Naive B cell (primary cell): ENCODE results near the gene SPRYD3. TPM values are rescaled to one million over a fixed set of nuclear protein-coding genes. Genes with fewer than 3 reads are reported as not detected.
A peak's percentile ranks its signal among the peaks of the same experiment; 100 is the strongest.

Experiments used
- ATAC-seq, 2 donors: fragments of 150-1000 bp; cut with Tn5 transposase; 2 replicates each; pipeline ENCODE4 v1.10.0; 2021; ENCODE audit warnings: low read depth in 2 of 2, mild to moderate bottlenecking in 2 of 2, moderate library complexity in 2 of 2
- DNase-seq: peaks from one replicate; pipeline ENCODE4 v3.0.0; 2022
- H3K27ac Mint-ChIP-seq, 6 donors: one replicate each; pipeline ENCODE4 v1.8.0; 2020 to 2022; ENCODE audit warnings: mild to moderate bottlenecking in 6 of 6, mixed read lengths in 6 of 6, moderate library complexity in 5 of 6, inconsistent platforms in 2 of 6
- H3K27me3 Mint-ChIP-seq, 3 donors: one replicate each; pipeline ENCODE4 v1.8.0; 2021 to 2022; ENCODE audit warnings: mixed read lengths in 3 of 3, mild to moderate bottlenecking in 1 of 3
- H3K36me3 Mint-ChIP-seq, 2 donors: one replicate each; pipeline ENCODE4 v1.8.0; 2020 to 2022; ENCODE audit warnings: mixed read lengths in 2 of 2, inconsistent platforms in 1 of 2, mild to moderate bottlenecking in 1 of 2
- H3K4me1 Mint-ChIP-seq, 3 donors: one replicate each; pipeline ENCODE4 v1.8.0; 2020 to 2022; ENCODE audit warnings: mixed read lengths in 3 of 3, inconsistent platforms in 1 of 3, mild to moderate bottlenecking in 1 of 3, moderate library complexity in 1 of 3
- H3K4me3 Mint-ChIP-seq, 8 donors: one replicate each; pipeline ENCODE4 v1.8.0; 2020 to 2022; ENCODE audit warnings: mild to moderate bottlenecking in 8 of 8, mixed read lengths in 8 of 8, moderate library complexity in 8 of 8, inconsistent platforms in 2 of 8
- H3K9me3 Mint-ChIP-seq, 7 donors: one replicate each; pipeline ENCODE4 v1.8.0; 2020 to 2022; ENCODE audit warnings: mixed read lengths in 7 of 7, mild to moderate bottlenecking in 5 of 7, inconsistent platforms in 2 of 7, moderate library complexity in 1 of 7
- polyA plus RNA-seq, 6 donors: library from polyadenylated mRNA; unstranded; fragments of 300-500 nt; fragmentation: Illumina TruSeq; gene quantifications; one replicate each; pipeline ENCODE4 v1.2.3, GENCODE V29; 2021; ENCODE audit warnings: low read depth in 6 of 6

SPRYD3 gene
- polyA plus RNA-seq, 6 donors from 2014 or later = 12.8 to 31.1 (median 23.2) TPM

GRCh38 chr12:53052419-53053217 is 26.6 kb downstream of the SPRYD3 start:
- DNase-seq = no peak
- Mint-ChIP-seq H3K36me3 (no peaks in the 10 kb centered on the region), H3K27ac (peak overlapping the region in 2 of 6 donors; percentile 42 to 71), H3K9me3 (no peaks in the 10 kb centered on the region), H3K4me3 (peak overlapping the region in 1 of 8 donors; percentile 65), H3K4me1 (peaks cover 12 to 15% (median 15%) of the 10 kb centered on the region in 3 donors), H3K27me3 (peaks cover 2 to 4% (median 3%) of the 10 kb centered on the region in 3 donors)
- no peak for ATAC-seq

- peak overlapping the region in 4 of 8 donors; percentile 60 to 68 (median 64) for H3K4me3 Mint-ChIP-seq
- no peaks in the 10 kb centered on the region for H3K9me3 Mint-ChIP-seq
- DNase-seq = no peak
- H3K4me1 Mint-ChIP-seq = peaks cover 12 to 15% (median 15%) of the 10 kb centered on the region in 3 donors
- peaks cover 0 to under 1% (median 0%) of the 10 kb centered on the region in 3 donors for H3K27me3 Mint-ChIP-seq
- peak overlapping the region in 1 of 6 donors; percentile 71 for H3K27ac Mint-ChIP-seq
- no peaks in the 10 kb centered on the region for H3K36me3 Mint-ChIP-seq
- no peak for ATAC-seq
These were observed 27.2 kb downstream of the SPRYD3 start for GRCh38 chr12:53051881-53052412.

- Mint-ChIP-seq H3K4me3 (peak overlapping the region in 3 of 8 donors; percentile 4 to 55 (median 9)), H3K4me1 (peaks cover 17 to 21% (median 21%) of the 10 kb centered on the region in 3 donors), H3K27me3 (no peaks in the 10 kb centered on the region), H3K9me3 (no peaks in the 10 kb centered on the region), H3K36me3 (no peaks in the 10 kb centered on the region), H3K27ac (peak overlapping the region in 2 of 6 donors; percentile 47 to 85)
- ATAC-seq = no peak
- DNase-seq = no peak
These were observed 27.9 kb downstream of the SPRYD3 start for GRCh38 chr12:53051058-53051880.

GRCh38 chr12:53050426-53051057 is 28.6 kb downstream of the SPRYD3 start:
- Mint-ChIP-seq H3K36me3 (no peaks in the 10 kb centered on the region), H3K9me3 (no peaks in the 10 kb centered on the region), H3K4me1 (peaks cover 21 to 28% (median 23%) of the 10 kb centered on the region in 3 donors), H3K27me3 (no peaks in the 10 kb centered on the region), H3K27ac (no peak overlapping the region), H3K4me3 (peak overlapping the region in 1 of 8 donors; percentile 4)
- ATAC-seq (no peak), DNase-seq (no peak)

GRCh38 chr12:53049571-53050318 is 29.4 kb downstream of the SPRYD3 start, which contains the start of gene TNS2:
TNS2 (plus strand) TSS chr12:53050065; CDS start chr12:53050186, 121 bp downstream.
- peak within 1 kb of the TSS in 2 of 6 donors; percentile 74 to 95 for H3K27ac Mint-ChIP-seq
- no peaks in the 10 kb centered on the region for H3K9me3 Mint-ChIP-seq
- ATAC-seq (no peak), DNase-seq (no peak)
- H3K27me3 Mint-ChIP-seq = no peaks in the 10 kb centered on the region
- H3K36me3 Mint-ChIP-seq = no peaks in the 10 kb centered on the region
- peak within 1 kb of the TSS in 6 of 8 donors; percentile 15 to 69 (median 44) for H3K4me3 Mint-ChIP-seq
- H3K4me1 Mint-ChIP-seq = peaks cover 22 to 30% (median 25%) of the 10 kb centered on the region in 3 donors

GRCh38 chr12:53048780-53049401 is 30.3 kb downstream of the SPRYD3 start:
- Mint-ChIP-seq H3K27me3 (no peaks in the 10 kb centered on the region), H3K4me3 (peak overlapping the region in 4 of 8 donors; percentile 15 to 69 (median 44))
- DNase-seq = no peak

GRCh38 chr12:53048033-53048779 is 31.0 kb downstream of the SPRYD3 start:
- Mint-ChIP-seq H3K27ac (peak overlapping the region in 1 of 6 donors; percentile 56), H3K4me1 (peaks cover 15 to 20% (median 16%) of the 10 kb centered on the region in 3 donors), H3K9me3 (no peaks in the 10 kb centered on the region), H3K4me3 (peak overlapping the region; percentile 29 to 92 (median 72)), H3K36me3 (no peaks in the 10 kb centered on the region), H3K27me3 (no peaks in the 10 kb centered on the region)
- ATAC-seq (no peak), DNase-seq (no peak)

More at GRCh38 chr12:53048780-53049401, 30.3 kb downstream of the SPRYD3 start:
- peak overlapping the region in 1 of 6 donors; percentile 95 for H3K27ac Mint-ChIP-seq
- H3K4me1 Mint-ChIP-seq = peaks cover 22 to 27% (median 22%) of the 10 kb centered on the region in 3 donors
- no peaks in the 10 kb centered on the region for H3K9me3 Mint-ChIP-seq
- H3K36me3 Mint-ChIP-seq = no peaks in the 10 kb centered on the region
- ATAC-seq = no peak

- peak overlapping the region in 3 of 6 donors; percentile 42 to 89 (median 56) for H3K27ac Mint-ChIP-seq
- H3K4me3 Mint-ChIP-seq = peak overlapping the region; percentile 42 to 99 (median 77)
- H3K36me3 Mint-ChIP-seq = no peaks in the 10 kb centered on the region
These were observed 31.8 kb downstream of the SPRYD3 start for GRCh38 chr12:53047221-53048032.

GRCh38 chr12:53046655-53047220 is 32.5 kb downstream of the SPRYD3 start:
- Mint-ChIP-seq H3K27me3 (no peaks in the 10 kb centered on the region), H3K4me1 (peaks cover 15 to 18% (median 16%) of the 10 kb centered on the region in 3 donors), H3K9me3 (no peaks in the 10 kb centered on the region), H3K4me3 (peak overlapping the region; percentile 87 to 99 (median 94)), H3K36me3 (no peaks in the 10 kb centered on the region), H3K27ac (peak overlapping the region; percentile 32 to 94 (median 88))
- peak; percentile 16 to 25 for ATAC-seq
- peak; percentile 42 for DNase-seq

More at GRCh38 chr12:53047221-53048032, 31.8 kb downstream of the SPRYD3 start:
- peak; percentile 76 to 79 for ATAC-seq
- H3K27me3 Mint-ChIP-seq = no peaks in the 10 kb centered on the region
- DNase-seq = peak; percentile 76
- no peaks in the 10 kb centered on the region for H3K9me3 Mint-ChIP-seq
- H3K4me1 Mint-ChIP-seq = peaks cover 15 to 20% (median 16%) of the 10 kb centered on the region in 3 donors

- Mint-ChIP-seq H3K4me1 (peaks cover 13 to 18% (median 15%) of the 10 kb centered on the region in 3 donors), H3K4me3 (peak overlapping the region in 7 of 8 donors; percentile 87 to 99 (median 94)), H3K36me3 (no peaks in the 10 kb centered on the region), H3K27me3 (no peaks in the 10 kb centered on the region), H3K27ac (peak overlapping the region in 1 of 6 donors; percentile 89), H3K9me3 (no peaks in the 10 kb centered on the region)
- ATAC-seq (no peak), DNase-seq (no peak)
These were observed 33.5 kb downstream of the SPRYD3 start for GRCh38 chr12:53045696-53046045.
